ENCODE measurements around the gene PEX5L.

Gene PEX5L

DNA sequence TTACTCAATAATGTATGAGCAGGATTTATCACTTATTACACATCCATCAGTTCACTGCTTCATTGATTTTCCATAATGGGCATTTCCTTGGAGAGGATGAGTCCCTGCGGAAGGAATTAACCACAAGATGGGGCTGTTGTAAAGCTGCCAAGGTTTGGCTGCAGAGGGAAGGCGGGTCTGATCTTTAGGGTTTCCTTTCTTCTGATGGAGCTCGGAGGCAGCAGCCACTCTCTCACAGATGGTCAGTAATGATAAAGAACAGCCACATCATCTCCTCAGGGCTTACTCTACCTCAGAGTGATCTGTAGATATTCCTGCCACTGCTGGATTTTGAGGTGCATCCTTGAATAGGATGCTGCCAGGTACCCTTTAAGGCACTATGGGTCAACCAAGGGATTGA is 268.7 kb downstream of the PEX5L start:
- DNase-seq, result peak; percentile 77

DNA sequence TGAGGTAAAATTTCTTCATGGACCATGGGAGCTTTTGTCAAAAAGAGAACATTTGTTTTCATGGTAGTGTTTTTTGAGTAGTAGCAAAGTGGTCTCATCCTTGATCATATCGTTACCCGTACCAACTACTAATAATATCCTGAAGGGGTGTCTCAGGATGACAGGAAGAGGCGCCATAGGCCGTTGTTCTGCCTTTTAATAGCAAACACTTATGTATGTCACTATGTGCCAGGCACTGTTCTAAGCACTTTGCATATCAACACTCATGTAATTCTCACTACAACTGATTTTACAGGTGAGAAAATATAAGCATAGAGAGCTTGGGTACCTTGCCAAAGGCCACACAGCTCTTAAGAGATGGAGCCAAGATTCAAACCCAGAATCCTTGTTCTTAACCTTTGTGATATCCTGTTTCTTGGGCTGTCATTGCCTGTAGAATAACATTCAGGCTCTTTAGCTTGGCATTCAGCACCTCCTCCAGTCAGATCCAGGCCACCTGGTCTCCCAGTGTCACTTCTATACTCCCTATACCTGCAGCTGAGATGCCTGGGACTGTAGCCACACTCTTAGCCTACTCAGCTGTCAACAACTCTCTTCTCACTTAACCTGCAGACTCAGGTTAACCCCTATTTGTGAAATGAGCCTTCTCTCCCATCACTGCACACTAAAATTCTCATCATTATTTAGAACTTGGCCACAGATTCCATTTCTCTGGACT is 270.2 kb downstream of the PEX5L start:
- DNase-seq, result no peak

GRCh38 chr3:179765396-179765795 is 271.3 kb downstream of the PEX5L start:
- no peak for DNase-seq

DNA sequence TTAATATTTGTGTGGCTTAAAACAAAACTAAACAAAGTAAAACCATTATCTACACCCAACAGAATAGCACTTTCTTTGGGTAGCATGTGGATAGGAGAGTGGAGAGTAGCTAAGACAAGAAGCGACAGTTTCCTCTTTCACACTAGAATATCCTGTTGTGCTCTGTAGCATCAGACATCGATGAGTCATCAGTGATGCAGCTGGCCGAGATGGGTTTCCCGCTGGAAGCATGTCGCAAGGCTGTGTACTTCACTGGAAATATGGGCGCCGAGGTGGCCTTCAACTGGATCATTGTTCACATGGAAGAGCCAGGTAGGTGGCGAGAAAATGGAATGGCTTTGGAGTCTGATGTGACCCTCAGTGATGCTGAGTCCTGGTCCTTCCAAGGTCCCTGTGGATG is 275.8 kb downstream of the PEX5L start:
- peak; percentile 53 for DNase-seq

DNA sequence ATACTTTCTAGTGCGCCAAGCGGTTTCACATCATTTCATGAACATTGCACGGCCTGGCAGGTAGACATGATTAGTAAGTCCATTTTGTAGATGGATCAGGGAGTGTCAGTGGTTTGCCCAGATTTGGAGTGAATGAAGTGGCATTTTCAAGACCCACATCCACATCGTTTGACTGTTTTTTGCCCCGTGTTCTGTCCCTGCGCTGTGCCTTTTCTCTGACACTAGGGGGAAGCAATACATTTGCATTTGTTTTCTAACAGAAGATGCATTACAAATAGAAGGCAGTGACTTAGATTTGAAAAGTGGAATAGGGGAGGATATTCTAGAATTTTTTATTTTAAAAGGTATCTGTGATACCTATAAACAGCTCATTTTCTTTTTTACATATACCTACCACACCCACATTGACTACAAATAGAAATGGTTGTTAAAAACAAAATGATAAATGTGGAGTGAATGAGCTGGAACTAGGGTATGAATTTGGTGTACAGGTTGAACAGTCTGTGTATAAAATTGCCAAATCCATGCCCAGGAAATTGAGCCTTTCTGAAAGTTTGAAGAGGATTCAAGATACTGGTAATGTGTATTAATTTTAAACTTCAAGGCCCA is 285.9 kb downstream of the PEX5L start:
- DNase-seq, result peak; percentile 11

DNA sequence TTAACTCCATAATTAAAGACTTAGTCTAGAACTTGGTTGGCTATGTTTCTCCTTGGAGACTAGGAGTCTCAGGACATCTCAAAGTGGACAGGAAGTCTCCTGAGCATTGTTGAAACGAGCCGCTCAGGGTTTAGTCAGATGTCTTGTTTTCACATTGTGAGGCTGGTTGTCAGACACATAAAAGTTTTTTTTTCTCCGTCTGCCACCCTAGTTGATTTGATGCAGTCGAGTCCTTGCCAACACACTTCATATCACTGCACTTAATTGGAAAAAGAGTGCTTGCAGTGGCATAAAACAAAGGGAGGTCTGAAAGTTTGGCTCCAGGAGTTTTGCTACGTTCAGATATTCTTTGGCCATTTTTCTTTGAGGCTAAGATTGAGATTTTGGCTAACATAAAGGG is 291.0 kb downstream of the PEX5L start:
- no peak for DNase-seq

DNA sequence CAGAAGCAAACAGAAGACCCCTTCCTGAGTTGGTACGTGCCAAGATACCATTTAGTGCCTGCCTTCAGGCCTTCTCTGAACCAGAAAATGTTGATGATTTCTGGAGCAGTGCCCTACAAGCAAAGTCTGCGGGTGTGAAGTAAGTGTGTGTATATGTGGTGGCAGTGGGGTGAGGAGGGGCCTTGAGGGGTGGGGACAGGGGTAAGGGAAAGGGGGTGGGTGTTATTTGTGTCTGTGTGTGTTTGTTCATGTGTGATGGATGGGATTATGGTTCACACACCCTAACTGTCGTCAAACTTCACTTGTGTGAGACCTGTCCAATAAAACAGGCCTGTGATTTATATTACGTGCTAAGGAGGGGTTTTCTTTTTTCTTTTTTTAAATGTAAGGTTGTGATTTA is 291.7 kb downstream of the PEX5L start:
- no peak for DNase-seq
